Measurements from ENCODE around the gene ITPR1.

ITPR1 gene

GRCh38 chr3:4509983-4510755, 17.0 kb downstream of the ITPR1 start:
- no peak for DNase-seq (ENCODE audit: low read depth)

GRCh38 chr3:4511491-4512262, 18.5 kb downstream of the ITPR1 start:
- DNase-seq (ENCODE audit: low read depth), result no peak

- no peak for DNase-seq (ENCODE audit: low read depth)
Measured at GRCh38 chr3:4512895-4513616, 19.9 kb downstream of the ITPR1 start.

GRCh38 chr3:4514321-4514720, 21.2 kb downstream of the ITPR1 start:
- no peak for DNase-seq (ENCODE audit: low read depth)

GRCh38 chr3:4514916-4515315, 21.8 kb downstream of the ITPR1 start:
- DNase-seq (ENCODE audit: low read depth), result no peak

- no peak for DNase-seq (ENCODE audit: low read depth)
Measured at GRCh38 chr3:4515916-4516579, 22.9 kb downstream of the ITPR1 start.

- DNase-seq (ENCODE audit: low read depth), result no peak
Measured at GRCh38 chr3:4517093-4517492, 23.9 kb downstream of the ITPR1 start.

- no peak for DNase-seq (ENCODE audit: low read depth)
Measured at GRCh38 chr3:4517643-4518311, 24.6 kb downstream of the ITPR1 start.

- DNase-seq (ENCODE audit: low read depth), result no peak
Measured at GRCh38 chr3:4520033-4520816, 27.1 kb downstream of the ITPR1 start.

GRCh38 chr3:4522947-4523346, 29.8 kb downstream of the ITPR1 start:
- no peak for DNase-seq (ENCODE audit: low read depth)

GRCh38 chr3:4523710-4524698, 30.9 kb downstream of the ITPR1 start:
- no peak for DNase-seq (ENCODE audit: low read depth)

DNA sequence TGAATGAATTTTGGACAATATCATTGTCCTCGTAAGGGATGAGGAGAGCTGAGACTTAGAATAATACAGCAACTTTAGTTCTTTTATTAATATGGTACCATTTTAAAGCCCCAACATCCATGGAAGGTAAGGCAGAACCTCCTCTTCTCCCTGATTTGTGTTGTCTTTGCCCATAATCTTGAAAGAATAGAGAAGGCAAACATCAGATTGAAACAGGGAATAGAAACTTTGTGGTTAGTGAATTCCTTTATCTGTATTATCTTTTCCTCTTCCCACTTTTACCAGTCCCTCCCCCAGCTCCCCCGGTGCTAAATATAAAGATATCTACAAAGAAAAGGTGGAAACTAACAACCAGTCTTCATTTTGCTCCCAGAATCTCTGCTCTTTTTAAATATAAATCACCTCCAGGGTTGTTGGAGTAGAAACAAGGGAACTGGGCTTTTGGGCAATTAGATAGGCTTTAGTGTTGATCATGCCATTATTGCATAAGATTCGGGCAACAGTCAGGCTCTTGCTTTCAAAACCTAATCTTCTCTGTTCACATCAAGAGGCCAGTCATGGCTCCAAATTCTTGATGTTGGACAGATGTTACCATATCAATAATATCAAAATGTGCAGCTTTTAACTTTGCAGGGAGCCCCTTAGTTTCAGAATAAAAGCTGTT, 32.5 kb downstream of the ITPR1 start:
- DNase-seq (ENCODE audit: low read depth), result no peak

DNA sequence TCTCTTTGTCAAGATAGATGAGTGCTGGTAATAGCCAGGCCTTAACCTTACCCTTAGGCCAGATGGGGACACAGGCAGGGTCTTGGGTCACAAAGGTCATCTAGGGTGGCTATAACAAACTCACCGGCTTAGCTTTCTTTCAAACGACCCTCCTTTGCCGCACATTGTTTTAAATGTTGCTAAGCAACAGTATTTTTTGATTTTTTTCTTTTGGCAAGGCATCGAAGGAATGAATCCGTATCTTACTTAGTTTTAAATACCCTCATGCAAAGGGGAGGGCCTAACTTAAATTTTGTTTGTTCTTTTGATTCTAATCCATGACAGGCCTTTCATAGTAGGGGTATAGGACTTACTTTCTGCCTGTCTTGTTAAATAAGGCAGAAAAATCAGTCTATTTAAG, 35.2 kb downstream of the ITPR1 start:
- DNase-seq (ENCODE audit: low read depth), result no peak

DNA sequence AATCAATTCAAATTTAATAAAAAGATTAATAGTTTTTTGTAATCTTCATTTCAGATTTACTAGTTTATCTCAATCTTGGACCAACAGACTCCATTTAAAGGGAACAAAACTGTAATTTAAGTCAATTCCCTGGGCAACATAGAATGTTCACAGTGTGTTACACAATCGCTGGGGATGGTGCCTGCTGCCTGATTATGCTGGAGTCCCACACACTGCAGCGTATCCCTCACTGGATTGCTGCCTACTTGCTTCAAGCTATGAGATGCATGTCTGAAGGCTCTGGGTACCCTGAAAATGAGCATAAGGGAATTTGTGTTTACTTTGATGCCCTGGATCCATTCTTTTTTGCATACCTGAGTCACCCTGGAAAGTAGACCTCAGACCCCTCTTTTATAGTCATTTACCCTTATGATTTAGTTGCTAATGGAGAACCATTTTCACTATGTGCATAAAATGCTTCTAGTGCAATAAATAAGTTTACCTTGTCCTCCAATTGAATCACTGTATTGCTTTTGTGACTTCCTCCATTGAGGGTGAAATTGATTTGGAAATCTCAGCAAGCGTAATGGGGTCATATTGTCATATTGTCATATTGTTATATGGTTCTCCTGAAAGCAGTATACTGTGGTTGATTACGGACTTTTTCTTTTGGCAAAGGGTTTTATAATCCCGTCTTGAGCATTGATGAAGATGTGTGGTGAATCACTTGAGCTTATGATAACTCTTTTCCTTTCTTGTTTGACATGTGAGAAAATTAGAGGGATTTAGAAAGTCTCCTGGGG, 35.9 kb downstream of the ITPR1 start:
- no peak for DNase-seq (ENCODE audit: low read depth)

- no peak for DNase-seq (ENCODE audit: low read depth)
Measured at GRCh38 chr3:4529876-4530588, 36.9 kb downstream of the ITPR1 start.

GRCh38 chr3:4531478-4532025, 38.4 kb downstream of the ITPR1 start:
- peak; percentile 26 for DNase-seq (ENCODE audit: low read depth)

DNA sequence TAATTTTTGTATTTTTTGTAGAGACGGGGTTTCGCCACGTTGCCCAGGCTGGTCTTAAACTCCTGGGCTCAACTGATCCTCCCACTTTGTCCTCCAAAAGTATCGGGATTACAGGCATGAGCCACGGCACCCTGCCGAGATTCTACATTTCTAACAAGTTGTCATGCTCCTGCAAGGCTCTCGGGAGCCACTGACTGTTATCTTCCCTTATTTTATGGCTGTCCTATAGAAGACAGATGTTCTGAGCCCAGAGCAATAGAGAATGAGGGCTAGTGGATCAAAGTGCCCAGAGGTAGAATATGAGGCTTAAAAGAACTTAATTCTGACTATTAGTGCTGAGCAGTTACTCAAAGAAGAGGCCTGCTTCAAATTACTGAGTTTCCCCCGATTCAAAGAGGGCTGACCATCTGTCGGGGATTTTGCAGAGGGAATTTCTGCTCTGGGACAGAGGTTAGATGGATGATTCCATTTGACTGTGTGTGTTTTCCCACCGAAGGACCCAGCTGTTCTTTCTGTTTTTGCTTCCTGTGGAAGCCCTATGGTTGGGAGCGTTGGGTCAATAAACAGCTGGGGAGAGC, 39.5 kb downstream of the ITPR1 start:
- no peak for DNase-seq (ENCODE audit: low read depth)
